LNCAP (cell line): ENCODE data around the gene ORM1.

ENCODE experiments used
- CTCF ChIP-seq: fragments of 450-650 bp; IDR thresholded peaks from 2 replicates; pipeline ENCODE4 v1.5.1; 2017; ENCODE audit warnings: mild to moderate bottlenecking

ORM1 gene

GRCh38 chr9:114375386-114376175 lies 52.7 kb downstream of the ORM1 start:
- TF ChIP-seq CTCF, result no peak
